ENCODE measurements around the gene SND1. TPM values are rescaled to one million over a fixed set of nuclear protein-coding genes. Genes with fewer than 3 reads are reported as not detected.

SND1 gene
- total RNA-seq, 1 experiment from 2014 or later = 139 TPM

- POLR2A ChIA-PET (ENCODE audit: unreplicated experiment) = no interaction called here
- H2AFZ ChIP-seq (ENCODE audit: low read length) = no peak overlapping the region
- CTCF ChIA-PET = no interaction called here
Measured at GRCh38 chr7:128110641-128111364, 458.8 kb downstream of the SND1 start.

GRCh38 chr7:128112018-128112780 lies 460.2 kb downstream of the SND1 start:
- H3K4me1 ChIP-seq (ENCODE audit: insufficient read depth, low read length) = peaks cover 5% of the 10 kb centered on the region; the same call in 1 of the 2 replicates
- no peak for TF ChIP-seq EZH2phosphoT487 (IDR thresholded peaks at IDR 0.05; ENCODE audit: borderline replicate concordance, low read length)
- TF ChIP-seq CTCF (conservative IDR thresholded peaks at IDR 0.05; ENCODE audit: low read depth, low read length) = no peak
- no peak for TF ChIP-seq EZH2 (IDR thresholded peaks at IDR 0.05; ENCODE audit: low read length, unreplicated experiment)
- H3K79me2 ChIP-seq (ENCODE audit: low read length) = no peaks in the 10 kb centered on the region
- CTCF ChIA-PET = no interaction called here
- no peaks in the 10 kb centered on the region for H3K27me3 ChIP-seq (ENCODE audit: low read length)
- no peaks in the 10 kb centered on the region for H3K36me3 ChIP-seq (ENCODE audit: low read depth, low read length)
- H3K4me3 ChIP-seq (ENCODE audit: low read length) = no peak overlapping the region
- no peak overlapping the region for H3K27ac ChIP-seq (ENCODE audit: low read length)
- POLR2A ChIA-PET (ENCODE audit: unreplicated experiment) = no interaction called here
- H3K9me3 ChIP-seq (ENCODE audit: low read length) = no peaks in the 10 kb centered on the region
- H2AFZ ChIP-seq (ENCODE audit: low read length) = no peak overlapping the region
- H4K20me1 ChIP-seq (ENCODE audit: low read length) = no peaks in the 10 kb centered on the region
- H3K4me2 ChIP-seq (ENCODE audit: low read length) = no peak overlapping the region
- H3K9ac ChIP-seq (ENCODE audit: low read length) = no peak overlapping the region
- no TSS peak for BruUV-seq (replicated peaks)
- no peaks in the 10 kb centered on the region for H3K9me2 ChIP-seq (replicated peaks; ENCODE audit: low read length)
- intact Hi-C loops (cut with micrococcal nuclease) = no loop called here
- no peaks in the 10 kb centered on the region for H3F3A ChIP-seq (ENCODE audit: low read length, unreplicated experiment)
- DNase-seq (no peak), ATAC-seq (no peak)

More at GRCh38 chr7:128110641-128111364, 458.8 kb downstream of the SND1 start:
- DNase-seq = no peak
- Histone ChIP-seq H3K9me3 (ENCODE audit: low read length) (no peaks in the 10 kb centered on the region), H3K4me2 (ENCODE audit: low read length) (no peak overlapping the region), H3K9me2 (replicated peaks; ENCODE audit: low read length) (no peaks in the 10 kb centered on the region), H4K20me1 (ENCODE audit: low read length) (no peaks in the 10 kb centered on the region), H3K4me1 (ENCODE audit: insufficient read depth, low read length) (peaks cover 4% of the 10 kb centered on the region; the same call in 1 of the 2 replicates), H3K27ac (ENCODE audit: low read length) (no peak overlapping the region), H3K4me3 (ENCODE audit: low read length) (no peak overlapping the region), H3K27me3 (ENCODE audit: low read length) (no peaks in the 10 kb centered on the region), H3K9ac (ENCODE audit: low read length) (no peak overlapping the region), H3K36me3 (ENCODE audit: low read depth, low read length) (no peaks in the 10 kb centered on the region), H3K79me2 (ENCODE audit: low read length) (no peaks in the 10 kb centered on the region), H3F3A (ENCODE audit: low read length, unreplicated experiment) (no peaks in the 10 kb centered on the region)
- intact Hi-C loops (cut with micrococcal nuclease) = no loop called here
- BruUV-seq (replicated peaks) = no TSS peak
- no peak for ATAC-seq
- TF ChIP-seq EZH2 (IDR thresholded peaks at IDR 0.05; ENCODE audit: low read length, unreplicated experiment) (no peak), CTCF (conservative IDR thresholded peaks at IDR 0.05; ENCODE audit: low read depth, low read length) (no peak), EZH2phosphoT487 (IDR thresholded peaks at IDR 0.05; ENCODE audit: borderline replicate concordance, low read length) (no peak)

DNA sequence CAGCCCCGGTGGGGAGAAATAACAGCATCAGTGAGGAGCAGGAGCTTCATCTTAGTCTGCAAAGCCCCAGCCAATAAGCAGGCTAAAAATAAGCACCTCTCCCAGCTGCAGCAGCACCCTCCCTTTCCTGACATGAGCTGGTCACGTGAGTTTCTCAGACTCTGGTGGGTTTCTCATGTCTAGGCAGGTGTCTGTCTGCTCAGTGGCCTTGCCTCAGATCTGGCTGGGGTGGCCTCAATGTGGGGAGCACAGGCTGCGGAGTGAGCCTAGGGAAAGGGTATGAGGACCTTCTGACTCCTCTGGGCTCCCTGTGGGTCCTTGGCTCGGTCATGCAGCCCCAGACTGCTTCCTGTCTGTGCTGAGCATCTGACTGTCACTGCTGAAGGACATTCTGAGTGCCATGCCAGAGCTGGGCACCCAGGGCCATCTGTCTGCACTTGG lies 460.8 kb downstream of the SND1 start:
- H3K4me1 ChIP-seq (ENCODE audit: insufficient read depth, low read length) = peaks cover 5% of the 10 kb centered on the region; the same call in 1 of the 2 replicates
- TF ChIP-seq CTCF (conservative IDR thresholded peaks at IDR 0.05; ENCODE audit: low read depth, low read length) = no peak
- TF ChIP-seq EZH2 (IDR thresholded peaks at IDR 0.05; ENCODE audit: low read length, unreplicated experiment) = no peak
- TF ChIP-seq EZH2phosphoT487 (IDR thresholded peaks at IDR 0.05; ENCODE audit: borderline replicate concordance, low read length) = no peak
- H3K9me3 ChIP-seq (ENCODE audit: low read length) = no peaks in the 10 kb centered on the region
- no peak overlapping the region for H2AFZ ChIP-seq (ENCODE audit: low read length)
- H3K4me3 ChIP-seq (ENCODE audit: low read length) = no peak overlapping the region
- POLR2A ChIA-PET (ENCODE audit: unreplicated experiment) = no interaction called here
- no peak overlapping the region for H3K27ac ChIP-seq (ENCODE audit: low read length)
- no peaks in the 10 kb centered on the region for H3K9me2 ChIP-seq (replicated peaks; ENCODE audit: low read length)
- CTCF ChIA-PET = no interaction called here
- no peaks in the 10 kb centered on the region for H3K27me3 ChIP-seq (ENCODE audit: low read length)
- H3F3A ChIP-seq (ENCODE audit: low read length, unreplicated experiment) = no peaks in the 10 kb centered on the region
- no peak for DNase-seq
- H4K20me1 ChIP-seq (ENCODE audit: low read length) = no peaks in the 10 kb centered on the region
- no peak overlapping the region for H3K9ac ChIP-seq (ENCODE audit: low read length)
- no peaks in the 10 kb centered on the region for H3K36me3 ChIP-seq (ENCODE audit: low read depth, low read length)
- no peak overlapping the region for H3K4me2 ChIP-seq (ENCODE audit: low read length)
- ATAC-seq = no peak
- intact Hi-C loops (cut with micrococcal nuclease) = no loop called here
- no TSS peak for BruUV-seq (replicated peaks)
- H3K79me2 ChIP-seq (ENCODE audit: low read length) = no peaks in the 10 kb centered on the region

Data from PC-3 (cell line).